ENCODE results near the gene AFDN.
"Not testable (repeated sequence)": the region's sequence is repeated elsewhere in the genome, so short reads cannot be mapped to it uniquely, and the experiment has no call there.

The AFDN gene

GRCh38 chr6:167985911-167986595, 159.3 kb downstream of the AFDN start:
- no peak for DNase-seq

- DNase-seq = no peak
Measured at GRCh38 chr6:167987396-167988153, 160.9 kb downstream of the AFDN start.

- no peak for DNase-seq
Measured at GRCh38 chr6:167988154-167988495, 161.4 kb downstream of the AFDN start.

GRCh38 chr6:167988945-167989841, 162.5 kb downstream of the AFDN start:
- DNase-seq = no peak

GRCh38 chr6:167990016-167990945, 163.6 kb downstream of the AFDN start:
- DNase-seq = no peak

GRCh38 chr6:167993169-167993568, 166.5 kb downstream of the AFDN start:
- DNase-seq = no peak

- no peak for DNase-seq
Measured at GRCh38 chr6:167993831-167994230, 167.1 kb downstream of the AFDN start.

GRCh38 chr6:167995302-167995701, 168.6 kb downstream of the AFDN start:
- no peak for DNase-seq

GRCh38 chr6:167995731-167996151, 169.0 kb downstream of the AFDN start:
- no peak for DNase-seq

GRCh38 chr6:167996424-167997199, 169.9 kb downstream of the AFDN start:
- DNase-seq = no peak

- no peak for DNase-seq
Measured at GRCh38 chr6:167997642-167998041, 170.9 kb downstream of the AFDN start, which contains the start of gene KIF25. TSS of gene KIF25 (plus strand) at chr6:167997671. CDS start at chr6:168029586, 31,915 bp downstream.

- DNase-seq = no peak
Measured at GRCh38 chr6:167998215-167998614, 171.5 kb downstream of the AFDN start.

- no peak for DNase-seq
Measured at GRCh38 chr6:168000198-168001028, 173.7 kb downstream of the AFDN start.

- no peak for DNase-seq
Measured at GRCh38 chr6:168001029-168001332, 174.3 kb downstream of the AFDN start.

GRCh38 chr6:168001514-168001913, 174.8 kb downstream of the AFDN start:
- not testable (repeated sequence) for DNase-seq

GRCh38 chr6:168002804-168003203, 176.1 kb downstream of the AFDN start:
- DNase-seq = no peak

- no peak for DNase-seq
Measured at GRCh38 chr6:168004023-168004422, 177.3 kb downstream of the AFDN start.

- DNase-seq = no peak
Measured at GRCh38 chr6:168004945-168005344, 178.2 kb downstream of the AFDN start.

- DNase-seq = no peak
Measured at GRCh38 chr6:168005796-168006195, 179.1 kb downstream of the AFDN start.

- DNase-seq = no peak
Measured at GRCh38 chr6:168007592-168008338, 181.1 kb downstream of the AFDN start.
